Stimulated activated CD8-positive, alpha-beta memory T cell treated with anti-CD3 and anti-CD28 coated beads, Interleukin-15, amount 100 ng/mL, for 48 hours (primary cell): Measurements from ENCODE around the gene FUNDC2.
"Not testable (repeated sequence)": the region's sequence is repeated elsewhere in the genome, so short reads cannot be mapped to it uniquely, and the experiment has no call there.

ENCODE experiments used
- DNase-seq, 2 donors: peaks; one replicate each; pipeline ENCODE4 v3.0.0-alpha.2; 2020; ENCODE audit warnings: low read depth in 2 of 2

FUNDC2 gene

DNA sequence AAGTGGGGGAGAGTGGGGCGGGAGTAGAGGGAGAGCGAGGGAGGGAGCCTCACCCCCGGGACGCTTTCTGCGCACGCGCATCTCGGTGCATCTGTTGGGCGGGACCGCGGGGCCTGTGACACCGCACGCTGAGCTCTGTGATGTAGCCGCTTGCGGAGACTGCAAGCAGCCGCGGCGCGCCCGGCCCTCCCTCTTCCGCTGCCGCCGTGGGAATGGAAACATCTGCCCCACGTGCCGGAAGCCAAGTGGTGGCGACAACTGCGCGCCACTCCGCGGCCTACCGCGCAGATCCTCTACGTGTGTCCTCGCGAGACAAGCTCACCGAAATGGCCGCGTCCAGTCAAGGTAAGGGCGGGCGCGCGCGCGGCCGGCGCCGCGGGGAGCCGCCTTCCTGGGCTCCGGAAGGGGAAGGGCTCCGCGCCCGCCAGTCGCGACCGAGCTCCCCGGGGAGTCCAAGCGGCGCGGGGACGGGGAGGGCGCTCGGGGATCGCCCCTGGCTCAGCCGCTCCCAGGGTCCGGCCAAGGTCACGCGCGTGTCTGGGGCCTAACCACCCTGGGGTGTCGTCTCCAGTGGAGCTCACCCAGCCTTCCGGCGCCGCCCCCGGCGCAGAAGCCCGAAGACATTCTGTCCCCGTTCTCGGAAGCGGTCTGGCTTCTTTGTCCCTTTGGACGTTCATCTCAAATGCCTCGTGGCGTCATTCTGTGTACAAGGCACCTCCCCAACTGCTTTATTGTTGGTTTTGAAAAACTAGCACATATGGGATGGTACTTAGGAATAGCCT is at the start of gene FUNDC2:
FUNDC2 (plus strand) TSS at position 118 of the 782 bp plus-strand sequence; CDS start at position 213, 95 bp downstream.
- DNase-seq = peak; percentile 85 to 90

- no peak for DNase-seq
Observed at GRCh38 chrX:154979629-154980028, 47.0 kb upstream of the FUNDC2 start.

- DNase-seq = peak; percentile 37 to 53
Observed at GRCh38 chrX:154980330-154981115, 46.1 kb upstream of the FUNDC2 start.

- DNase-seq = no peak
Observed at GRCh38 chrX:154981116-154981411, 45.6 kb upstream of the FUNDC2 start.

DNA sequence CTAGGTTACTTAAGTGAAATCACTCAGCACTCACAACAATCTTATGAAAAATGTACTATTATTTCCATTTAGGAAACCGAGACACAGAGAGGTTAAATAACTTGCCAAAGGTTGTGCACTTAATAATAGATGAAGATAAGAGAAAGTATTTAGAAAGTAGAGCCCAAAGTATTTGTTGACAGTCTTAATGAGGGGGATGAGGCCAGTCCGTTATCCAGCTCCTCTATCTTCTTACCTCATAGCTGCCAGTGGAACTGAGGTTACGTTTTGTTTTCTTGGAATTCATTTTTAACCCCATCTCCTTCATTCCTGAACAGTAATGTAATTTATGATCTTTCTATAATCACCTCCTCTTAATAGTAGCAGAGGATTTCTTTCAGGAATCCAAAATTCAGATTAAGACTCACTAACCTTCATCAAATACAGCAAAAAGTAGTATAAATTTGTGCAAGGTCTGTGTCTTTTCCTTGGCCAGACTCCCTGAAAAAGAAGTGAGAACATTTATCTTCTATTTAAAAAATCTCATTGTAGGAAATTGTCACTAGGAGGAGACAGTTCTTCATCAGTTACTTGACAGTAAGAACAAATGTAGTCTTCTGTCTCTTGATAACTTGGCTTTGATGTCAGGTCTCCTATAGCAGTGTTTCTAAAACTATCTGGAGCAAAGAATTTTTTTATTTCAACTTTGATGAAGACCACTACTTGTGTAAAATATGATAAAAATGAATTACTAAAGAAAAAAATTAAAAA is 39.6 kb upstream of the FUNDC2 start:
- no peak for DNase-seq

- DNase-seq = no peak
Observed at GRCh38 chrX:154987940-154988339, 38.7 kb upstream of the FUNDC2 start.

DNA sequence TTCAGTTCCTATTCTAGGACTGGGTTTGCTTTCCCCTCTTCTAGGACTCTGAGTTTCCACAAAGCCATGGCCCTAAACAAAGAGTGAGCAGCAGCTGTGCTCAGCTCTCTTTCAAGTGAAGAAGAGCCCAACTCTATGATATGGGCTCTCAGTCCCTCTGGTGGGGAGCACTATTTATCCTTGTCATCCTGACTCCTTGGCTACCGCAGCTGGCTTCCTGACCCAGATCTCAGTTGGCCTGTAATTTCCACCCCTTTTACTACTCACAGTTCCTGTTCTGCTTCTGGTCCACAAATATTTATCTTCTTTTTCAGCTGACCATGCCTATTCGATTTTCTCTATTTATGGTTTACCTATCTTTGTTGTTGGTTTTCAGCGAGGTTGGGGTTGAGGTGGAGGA is 37.9 kb upstream of the FUNDC2 start:
- no peak for DNase-seq

DNA sequence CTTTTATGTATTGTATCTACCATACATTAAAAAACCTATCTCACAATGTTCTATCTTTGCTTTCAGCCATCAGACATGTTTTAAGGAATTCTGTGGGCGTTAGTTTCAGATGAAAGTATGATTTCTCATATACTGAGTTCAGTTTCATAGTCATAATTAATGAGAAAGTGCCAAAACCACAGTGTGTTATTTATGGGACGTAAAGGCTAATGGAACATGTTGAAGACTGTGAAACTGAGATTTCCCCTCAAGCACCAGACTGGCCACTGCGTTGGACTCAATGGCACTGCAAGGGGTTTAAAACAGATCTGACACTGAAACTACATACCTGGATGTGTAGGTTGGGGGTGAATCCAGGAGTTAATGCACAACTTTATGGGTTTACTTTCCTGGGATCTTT is 36.1 kb upstream of the FUNDC2 start:
- no peak for DNase-seq

GRCh38 chrX:154991039-154991438 is 35.6 kb upstream of the FUNDC2 start:
- DNase-seq = no peak

GRCh38 chrX:154991476-154991875 is 35.2 kb upstream of the FUNDC2 start:
- no peak for DNase-seq

DNA sequence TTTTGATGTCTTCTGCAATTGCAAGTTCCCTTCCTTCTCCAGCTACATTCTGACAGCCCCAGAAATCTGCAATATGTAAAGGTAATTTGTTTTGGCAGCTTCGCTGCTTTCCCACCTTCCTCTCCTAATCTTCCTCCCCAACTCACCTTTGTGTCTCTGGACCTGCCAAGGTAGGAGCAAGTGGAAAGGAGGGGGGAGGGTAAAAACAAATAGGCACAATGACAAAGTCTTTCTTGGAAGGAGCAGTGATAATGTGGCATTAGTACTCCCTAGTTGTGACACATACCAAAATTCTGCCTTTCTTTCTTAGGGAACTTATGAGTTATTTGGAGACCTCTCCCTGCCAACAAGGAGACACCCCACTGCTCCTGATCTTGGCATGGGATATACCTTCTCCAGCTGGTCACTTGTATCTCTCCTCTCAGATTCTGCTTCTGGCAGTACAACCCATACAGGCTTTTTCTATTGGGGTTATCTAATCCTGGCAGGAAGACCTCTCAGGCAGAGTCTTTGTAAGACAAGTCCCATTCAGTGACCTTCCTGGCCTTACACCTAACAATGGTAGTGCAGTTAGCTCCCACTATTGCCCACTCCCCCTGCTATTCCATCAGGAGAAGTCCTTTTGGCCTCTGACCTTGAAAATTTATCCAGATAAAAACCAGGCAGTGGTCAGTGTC is 28.3 kb upstream of the FUNDC2 start:
- DNase-seq = no peak

DNA sequence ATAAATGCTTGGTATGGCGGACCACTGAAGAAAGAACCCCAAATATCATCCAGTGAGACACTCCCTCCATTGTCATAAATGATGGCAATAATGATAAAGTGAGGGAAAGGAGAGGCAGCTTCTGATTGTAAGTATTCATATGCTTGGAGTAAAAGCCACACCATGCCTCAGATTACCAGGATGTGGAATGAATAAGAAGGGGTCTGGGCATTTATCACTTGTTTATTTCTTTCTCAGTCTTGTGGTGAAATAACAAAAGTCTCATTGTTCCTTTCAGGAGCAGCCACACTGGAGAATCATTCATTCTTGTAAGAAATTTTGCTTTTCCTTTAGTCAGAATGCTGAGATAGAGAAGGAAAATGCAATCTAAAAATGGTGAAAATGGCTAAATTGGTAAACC is 25.8 kb upstream of the FUNDC2 start:
- no peak for DNase-seq

GRCh38 chrX:155001873-155002272 is 24.8 kb upstream of the FUNDC2 start:
- DNase-seq = no peak

DNA sequence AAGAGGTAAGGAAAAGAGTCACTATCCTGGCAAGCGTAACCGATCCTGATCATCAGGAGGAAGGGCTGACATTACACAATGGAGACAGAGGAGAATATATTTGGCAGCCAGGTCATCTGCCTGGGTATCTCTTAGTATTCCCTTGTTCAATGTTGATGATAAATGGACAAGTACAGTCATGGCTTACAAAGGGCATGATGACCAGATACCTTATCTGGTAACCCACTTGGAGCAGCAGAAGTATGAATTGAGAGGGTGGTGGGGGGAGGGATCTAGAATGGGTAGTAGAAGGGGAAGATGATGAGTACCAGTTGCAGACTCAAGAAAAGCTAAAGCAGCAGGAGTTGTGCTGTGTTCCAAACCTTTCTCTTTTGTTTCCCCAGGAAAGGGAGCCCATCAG is 21.5 kb upstream of the FUNDC2 start:
- DNase-seq = no peak

DNA sequence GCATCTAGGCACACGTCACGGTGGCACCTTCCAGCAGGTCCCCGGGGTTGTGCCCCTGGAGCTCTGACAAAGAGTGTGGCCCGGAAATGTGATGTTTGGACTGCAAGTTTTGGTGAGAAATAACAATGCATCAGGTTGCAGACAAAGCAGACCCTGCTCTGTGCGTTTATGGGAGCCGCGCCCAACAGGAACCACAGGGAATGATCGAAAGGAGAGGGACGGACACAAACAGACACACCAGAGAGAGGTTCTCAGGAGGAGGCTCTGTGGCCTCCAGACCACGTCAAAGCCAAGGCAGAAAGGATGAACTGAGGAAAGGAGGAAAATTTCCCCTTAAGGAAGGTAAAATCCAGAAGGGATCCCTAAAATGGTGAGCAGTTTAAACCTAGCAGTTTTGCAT is 20.3 kb upstream of the FUNDC2 start:
- DNase-seq = not testable (repeated sequence)

DNA sequence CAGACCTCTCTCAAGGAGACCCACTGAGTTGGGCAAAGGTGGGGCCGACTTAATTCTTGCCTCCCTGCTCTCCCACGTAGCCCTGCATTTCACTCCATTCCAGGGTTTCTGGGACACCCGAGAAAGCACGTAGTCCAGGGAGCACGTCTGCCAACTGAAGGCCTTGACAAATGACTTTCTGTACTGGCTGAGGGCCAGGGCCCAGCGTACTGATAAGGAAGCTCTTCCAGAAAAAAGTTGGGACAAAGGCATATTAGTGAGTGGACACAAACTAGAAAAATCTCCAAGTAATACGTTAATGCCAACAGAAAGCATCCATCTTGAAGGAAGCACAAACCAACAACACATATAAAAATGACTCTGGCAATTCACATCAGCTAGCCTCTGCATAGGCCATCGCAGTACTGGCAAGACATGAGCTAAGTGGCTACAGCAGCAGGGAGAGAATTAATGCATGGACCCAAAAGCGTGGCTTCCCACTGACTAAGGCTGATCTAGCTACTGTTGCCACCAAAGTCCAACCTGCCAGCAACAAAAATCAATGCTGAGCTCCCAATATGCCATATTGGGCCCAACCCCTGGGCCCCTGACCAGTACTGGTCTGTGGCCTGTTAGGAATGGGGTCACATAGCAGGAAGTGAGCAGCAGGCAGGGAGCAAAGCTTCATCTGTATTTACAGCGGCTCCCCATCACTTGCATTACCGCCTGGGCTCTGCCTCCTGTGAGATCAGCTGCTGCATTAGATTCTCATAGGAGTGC is 19.6 kb upstream of the FUNDC2 start:
- DNase-seq = not testable (repeated sequence)

DNA sequence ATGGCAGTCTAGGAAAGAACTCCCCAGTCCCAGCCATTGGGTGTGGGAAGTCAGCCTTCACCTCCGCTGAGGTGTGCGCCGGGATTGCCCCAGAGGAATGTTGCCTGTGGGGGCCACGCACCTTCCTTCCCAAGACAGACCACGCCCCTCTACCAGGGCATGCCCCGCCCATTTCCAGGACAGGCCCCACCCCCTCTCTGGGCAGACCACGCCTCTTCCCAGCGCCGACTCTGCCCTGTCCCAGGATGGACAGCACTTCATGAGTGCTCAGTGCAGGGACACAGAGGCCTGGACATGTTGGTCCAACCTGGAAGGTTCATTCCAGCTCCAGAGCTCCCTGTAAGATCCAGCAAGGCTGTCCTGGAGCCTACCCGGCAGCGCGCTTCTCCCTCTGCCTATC is 18.1 kb upstream of the FUNDC2 start:
- not testable (repeated sequence) for DNase-seq

DNA sequence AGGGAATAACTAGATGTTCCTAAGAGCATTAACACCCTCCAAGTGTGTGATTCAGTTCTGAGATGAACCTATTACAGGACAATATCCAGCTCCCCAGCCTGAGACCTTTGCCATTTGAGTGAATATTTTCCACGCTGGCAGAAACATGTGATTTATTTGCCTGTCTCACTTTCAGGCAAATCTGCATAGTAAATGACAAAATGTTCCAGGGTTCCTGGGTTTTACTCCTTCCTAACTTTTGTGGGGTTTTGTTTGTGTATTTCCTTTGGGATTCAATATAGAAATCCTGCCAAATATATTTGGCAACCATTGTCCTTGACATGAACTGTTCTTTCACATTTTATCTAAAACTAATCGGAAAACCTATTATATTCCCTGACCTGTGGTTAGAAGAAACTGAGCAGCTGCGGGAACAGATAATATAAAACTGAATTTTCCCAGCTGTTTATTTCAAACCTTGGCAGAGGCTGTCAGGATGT is 16.6 kb upstream of the FUNDC2 start:
- no peak for DNase-seq

DNA sequence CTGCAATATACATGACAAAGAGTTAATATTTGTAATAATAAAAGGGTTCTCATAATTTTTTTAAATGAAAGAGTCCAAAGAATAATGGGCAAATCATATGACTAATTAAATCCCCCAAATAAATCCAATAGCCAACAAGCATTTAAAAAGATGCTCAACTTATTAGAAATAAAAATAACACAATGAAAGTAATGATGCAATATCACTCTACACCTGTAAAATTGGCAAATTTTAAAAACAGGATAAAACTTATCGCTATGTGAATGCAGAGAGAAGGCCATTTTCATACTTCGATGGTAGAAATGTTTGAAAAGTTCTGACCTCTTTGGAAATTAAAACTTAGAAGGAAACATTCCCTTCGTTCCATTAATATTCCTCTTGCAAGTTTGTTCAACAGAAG is 6.1 kb upstream of the FUNDC2 start:
- DNase-seq = no peak

DNA sequence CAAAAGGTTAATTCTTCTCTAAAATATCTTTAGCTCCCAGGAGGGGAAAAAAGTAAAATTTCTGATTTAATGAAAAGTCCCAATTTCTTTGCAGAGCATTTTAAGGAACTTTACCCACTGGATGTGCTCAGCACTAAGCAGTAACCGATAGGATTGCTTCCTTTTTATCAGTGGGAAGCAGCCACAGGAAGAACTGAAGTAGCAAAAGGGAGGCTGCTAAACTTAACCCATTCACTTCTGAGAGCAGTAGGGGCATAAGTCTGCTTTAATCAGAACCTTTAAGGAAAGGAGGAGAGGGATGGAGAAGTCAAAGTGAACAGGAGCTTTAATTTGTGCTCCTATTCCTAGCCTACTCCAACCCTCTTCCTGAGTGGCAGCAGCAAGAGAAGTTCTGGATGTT is 4.1 kb upstream of the FUNDC2 start, which contains the start of gene F8:
F8 (minus strand) TSS at position 139 of the 400 bp plus-strand sequence. CDS start 171 bp downstream, outside the sequence.
- no peak for DNase-seq
